GM12875 (cell line): ENCODE data around the gene LINGO1.

Experiments
- H3K4me3 ChIP-seq: one replicate; pipeline ENCODE4 v1.5.1; 2011; ENCODE audit warnings: low read depth, low read length, control low read depth
- TF ChIP-seq, protein P1 (sequence below): IDR thresholded peaks from 2 replicates; pipeline ENCODE4 v1.5.1; 2011; ENCODE audit warnings: low read depth, mild to moderate bottlenecking, control low read depth, inconsistent platforms, low read length, moderate library complexity, borderline replicate concordance; ENCODE audit not compliant: insufficient read depth

Gene LINGO1

DNA sequence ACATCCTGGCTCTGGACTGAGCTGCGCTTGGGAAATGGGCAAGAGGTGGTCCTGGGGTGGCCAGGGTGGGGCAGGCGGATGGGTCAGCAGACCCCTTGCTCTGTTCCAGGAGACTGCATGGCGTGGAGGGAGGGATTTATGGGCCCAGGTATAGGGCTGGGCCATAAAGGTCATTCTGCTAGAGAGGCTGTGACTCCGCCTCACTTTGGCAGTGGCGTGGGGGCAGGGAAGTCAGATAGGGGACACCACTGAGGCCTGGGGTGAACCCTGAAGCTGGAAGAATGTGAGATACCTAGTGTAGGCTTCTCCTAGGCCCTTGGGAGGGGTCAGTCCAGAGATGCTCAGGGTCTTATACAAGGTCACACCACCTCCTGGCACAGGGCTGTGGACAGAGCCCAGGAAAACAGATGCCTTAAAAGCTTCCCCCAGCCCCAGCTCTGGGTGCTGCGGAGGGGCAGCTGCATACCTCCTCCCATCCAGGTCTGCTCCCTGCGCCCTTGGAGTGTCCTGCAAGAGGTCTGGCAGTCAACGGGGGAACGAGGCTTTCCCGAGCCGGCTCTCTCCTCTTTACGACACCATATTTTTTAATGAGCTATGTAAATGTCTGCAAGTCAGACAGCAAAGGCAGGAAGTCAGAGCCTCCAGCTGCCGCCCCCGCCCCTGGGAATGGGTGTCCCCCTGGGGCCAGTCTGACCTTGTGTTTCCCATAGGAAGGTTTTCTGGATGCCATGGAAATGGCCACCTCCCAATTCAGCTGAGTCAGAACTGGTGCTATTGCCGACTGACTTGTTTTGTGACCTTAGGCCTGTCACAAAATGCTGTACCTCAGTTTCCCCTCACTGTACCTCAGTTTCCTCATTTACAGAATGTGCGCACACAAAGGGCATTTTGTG lies 26.3 kb downstream of the LINGO1 start:
- TF ChIP-seq, protein P1, sequence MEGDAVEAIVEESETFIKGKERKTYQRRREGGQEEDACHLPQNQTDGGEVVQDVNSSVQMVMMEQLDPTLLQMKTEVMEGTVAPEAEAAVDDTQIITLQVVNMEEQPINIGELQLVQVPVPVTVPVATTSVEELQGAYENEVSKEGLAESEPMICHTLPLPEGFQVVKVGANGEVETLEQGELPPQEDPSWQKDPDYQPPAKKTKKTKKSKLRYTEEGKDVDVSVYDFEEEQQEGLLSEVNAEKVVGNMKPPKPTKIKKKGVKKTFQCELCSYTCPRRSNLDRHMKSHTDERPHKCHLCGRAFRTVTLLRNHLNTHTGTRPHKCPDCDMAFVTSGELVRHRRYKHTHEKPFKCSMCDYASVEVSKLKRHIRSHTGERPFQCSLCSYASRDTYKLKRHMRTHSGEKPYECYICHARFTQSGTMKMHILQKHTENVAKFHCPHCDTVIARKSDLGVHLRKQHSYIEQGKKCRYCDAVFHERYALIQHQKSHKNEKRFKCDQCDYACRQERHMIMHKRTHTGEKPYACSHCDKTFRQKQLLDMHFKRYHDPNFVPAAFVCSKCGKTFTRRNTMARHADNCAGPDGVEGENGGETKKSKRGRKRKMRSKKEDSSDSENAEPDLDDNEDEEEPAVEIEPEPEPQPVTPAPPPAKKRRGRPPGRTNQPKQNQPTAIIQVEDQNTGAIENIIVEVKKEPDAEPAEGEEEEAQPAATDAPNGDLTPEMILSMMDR: no peak
- no peak overlapping the region for H3K4me3 ChIP-seq

DNA sequence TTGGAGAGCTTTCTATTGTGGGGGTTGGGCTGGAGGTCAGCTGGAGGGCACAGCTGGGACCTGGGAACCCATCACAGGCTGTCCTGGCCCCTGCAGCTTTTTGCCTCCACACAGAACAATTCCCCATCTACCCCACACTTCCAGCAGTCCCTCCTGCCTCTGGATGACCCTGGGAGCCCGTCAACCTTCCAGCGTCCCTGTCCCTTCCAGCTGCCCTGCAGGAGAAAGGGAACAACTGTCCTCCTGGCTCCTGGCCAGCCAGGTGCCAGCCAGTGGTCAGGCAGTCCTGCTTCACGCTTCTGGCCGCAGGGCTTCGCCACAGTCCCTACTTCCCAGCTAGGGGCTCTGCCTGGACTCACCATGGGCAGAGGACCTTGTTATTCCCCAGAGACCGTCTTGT lies 27.2 kb downstream of the LINGO1 start:
- TF ChIP-seq, protein P1: no peak
- no peak overlapping the region for H3K4me3 ChIP-seq

DNA sequence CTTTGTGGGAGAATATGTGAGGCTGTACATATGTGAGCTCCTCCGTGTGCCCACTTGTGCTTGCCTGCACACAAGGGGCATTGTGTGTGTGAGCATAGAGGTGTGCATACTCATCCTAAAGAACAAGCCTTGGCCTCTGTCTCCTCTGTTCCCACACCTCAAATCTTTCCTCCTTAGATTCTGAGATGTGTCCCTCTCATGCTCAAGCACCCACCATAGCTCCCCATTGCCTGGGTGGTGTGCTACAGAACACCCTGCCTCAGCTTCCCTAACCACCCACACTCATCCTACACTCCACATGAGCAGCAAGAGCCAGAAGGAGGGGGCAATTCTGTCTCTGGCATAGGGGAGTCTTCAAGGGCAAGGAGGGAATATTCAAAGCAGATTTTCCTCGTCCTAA lies 27.7 kb downstream of the LINGO1 start:
- no peak overlapping the region for H3K4me3 ChIP-seq
- TF ChIP-seq, protein P1: no peak

DNA sequence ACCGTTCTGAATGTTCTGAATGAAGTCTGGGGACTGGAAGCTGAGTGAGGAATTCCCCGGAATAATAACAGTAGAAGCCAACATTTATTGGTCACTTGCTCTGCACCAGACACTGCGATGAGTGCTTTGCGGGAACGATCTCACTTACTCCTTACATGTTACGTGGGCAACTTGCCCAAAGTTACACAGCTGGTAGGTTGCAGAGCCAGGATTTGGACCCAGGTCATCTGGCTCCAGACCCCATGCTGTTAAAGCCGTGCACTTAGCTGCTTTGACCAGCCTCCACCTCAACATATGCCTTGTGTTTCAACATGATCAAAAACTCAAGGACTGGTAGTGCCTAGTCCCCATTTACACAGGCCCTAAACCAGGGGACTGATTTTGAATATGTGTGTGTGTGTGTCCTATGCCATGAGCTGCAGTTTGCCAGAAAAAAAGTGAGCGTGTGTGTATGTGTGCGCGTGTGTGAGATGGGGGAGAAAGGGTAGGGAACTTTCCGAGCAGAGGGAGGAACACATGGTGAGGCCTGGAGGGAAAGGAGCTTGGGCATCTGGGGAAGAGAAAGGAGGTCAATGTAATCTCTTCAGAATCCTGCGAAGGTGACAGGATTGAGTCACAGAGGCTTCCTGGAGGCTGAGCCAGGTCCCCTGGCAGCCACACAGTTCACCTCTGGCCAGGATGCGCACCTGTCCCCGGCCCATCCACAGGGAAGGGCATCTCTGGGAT lies 28.9 kb downstream of the LINGO1 start:
- TF ChIP-seq, protein P1: no peak
- H3K4me3 ChIP-seq: no peak overlapping the region

DNA sequence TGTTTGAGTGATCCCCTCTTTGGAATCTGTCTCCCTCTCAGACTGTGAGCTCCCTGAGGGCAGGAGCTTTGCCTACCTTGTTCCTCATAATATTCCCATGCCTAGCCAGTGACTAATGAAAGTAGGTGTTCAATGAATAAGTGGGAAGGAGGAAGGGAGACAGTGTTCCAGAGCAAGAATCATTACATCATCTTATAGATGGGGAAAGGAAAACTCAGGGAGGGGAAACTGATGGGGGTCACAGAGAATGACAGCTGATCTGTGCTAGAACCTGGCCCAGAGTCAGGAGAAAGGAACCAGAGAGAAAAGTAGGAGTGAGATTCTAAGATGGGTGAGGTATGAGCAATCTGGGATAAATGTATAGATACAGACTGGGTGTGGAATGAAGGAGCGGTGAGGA lies 29.9 kb downstream of the LINGO1 start:
- no peak overlapping the region for H3K4me3 ChIP-seq
- TF ChIP-seq, protein P1: no peak

DNA sequence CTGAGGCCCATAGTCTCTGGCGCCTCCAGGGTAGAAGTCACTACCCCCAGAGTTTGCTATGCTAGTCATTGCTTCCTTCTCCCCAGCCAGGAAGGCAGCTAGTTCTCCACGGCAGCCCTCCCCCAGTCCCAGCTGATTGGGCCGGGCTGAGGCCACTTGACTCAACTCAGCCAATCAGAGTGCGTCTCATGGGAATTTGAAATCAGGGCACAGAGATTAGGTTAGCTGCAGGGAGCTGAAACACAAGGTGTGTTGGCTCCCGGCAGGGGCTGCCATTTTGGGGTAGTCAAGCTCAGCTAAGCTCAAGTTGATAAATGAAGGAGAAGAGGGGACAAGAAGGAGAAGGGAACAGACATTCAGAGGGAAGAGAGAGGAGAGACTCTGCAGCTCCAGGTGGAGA lies 32.8 kb downstream of the LINGO1 start:
- H3K4me3 ChIP-seq: no peak overlapping the region
- TF ChIP-seq, protein P1: no peak
